HG02571 (cell line): ENCODE measurements around the gene CUL5.
A peak's percentile ranks its signal among the peaks of the same experiment; 100 is the strongest.
"Not testable (repeated sequence)": the region's sequence is repeated elsewhere in the genome, so short reads cannot be mapped to it uniquely, and the experiment has no call there.

Source experiments
- ATAC-seq: cut with Tn5 transposase; IDR thresholded peaks from one replicate; pipeline ENCODE4 v1.9.1; 2021; ENCODE audit warnings: mild to moderate bottlenecking, moderate library complexity; ENCODE audit not compliant: unreplicated experiment

Gene CUL5

GRCh38 chr11:108019870-108020540, 11.3 kb downstream of the CUL5 start:
- ATAC-seq: no peak

DNA sequence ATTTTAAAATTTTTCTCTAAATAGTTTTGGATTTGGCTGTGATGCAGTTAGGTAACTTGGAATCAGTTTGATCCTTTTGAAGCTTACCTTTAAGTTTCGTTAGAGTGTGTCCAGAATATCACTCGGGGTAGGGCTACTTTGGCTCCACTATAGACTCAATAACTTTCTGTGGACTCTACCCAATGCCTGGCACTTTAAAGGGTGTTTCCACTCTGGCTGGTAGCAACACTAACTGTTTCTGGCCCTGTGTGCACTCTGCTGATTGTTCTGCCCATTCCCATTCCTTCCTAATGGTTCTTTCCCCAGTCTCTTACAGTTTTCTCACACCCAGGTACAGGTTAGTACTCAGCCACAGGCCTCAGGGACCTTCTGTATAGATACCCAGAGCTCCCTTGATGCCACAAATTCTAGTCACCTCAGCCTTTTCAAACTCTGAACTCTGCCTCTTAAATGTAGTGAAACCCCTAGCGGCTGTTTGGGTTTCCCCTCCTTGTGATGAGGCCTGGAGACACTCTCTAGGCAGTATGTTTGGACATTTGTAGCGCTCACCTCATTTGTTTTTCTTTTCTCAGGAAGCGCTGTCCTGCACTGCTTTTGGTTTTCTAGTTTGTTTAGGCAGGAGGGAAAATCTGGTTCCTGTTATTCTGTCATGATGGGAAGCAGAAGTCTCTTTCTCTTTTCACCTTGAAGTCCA, 16.8 kb downstream of the CUL5 start:
- ATAC-seq: peak; percentile 95

- no peak for ATAC-seq
These were observed 18.4 kb downstream of the CUL5 start for GRCh38 chr11:108027057-108027456.

DNA sequence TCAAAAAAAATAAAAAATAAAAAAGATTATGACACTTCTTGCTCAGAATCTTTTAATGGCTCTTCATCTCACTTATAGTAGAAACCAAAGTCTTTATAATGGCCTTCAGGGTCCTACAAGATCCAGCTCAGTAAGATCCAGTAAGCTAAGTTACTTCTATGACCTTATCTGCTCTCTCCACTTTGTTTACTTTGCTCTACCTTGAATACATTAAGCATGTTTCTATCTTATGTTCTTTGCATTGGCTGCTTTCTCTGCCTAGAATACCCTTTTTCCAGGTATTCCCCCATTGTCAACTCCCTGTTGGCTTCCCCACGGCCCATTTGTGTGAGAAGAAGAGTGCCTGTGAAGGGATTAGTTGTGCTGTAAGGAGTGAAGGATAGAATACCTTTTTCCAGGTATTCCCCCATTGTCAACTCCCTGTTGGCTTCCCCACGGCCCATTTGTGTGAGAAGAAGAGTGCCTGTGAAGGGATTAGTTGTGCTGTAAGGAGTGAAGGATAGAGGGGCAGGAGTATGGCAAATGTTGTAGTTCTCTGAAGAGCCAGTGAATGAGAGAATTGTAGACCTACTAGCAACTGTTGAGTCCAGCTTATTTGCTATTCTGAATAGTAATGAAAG, 20.2 kb downstream of the CUL5 start:
- not testable (repeated sequence) for ATAC-seq

GRCh38 chr11:108031604-108032003, 22.9 kb downstream of the CUL5 start:
- ATAC-seq: not testable (repeated sequence)

GRCh38 chr11:108032800-108033199, 24.1 kb downstream of the CUL5 start:
- no peak for ATAC-seq

DNA sequence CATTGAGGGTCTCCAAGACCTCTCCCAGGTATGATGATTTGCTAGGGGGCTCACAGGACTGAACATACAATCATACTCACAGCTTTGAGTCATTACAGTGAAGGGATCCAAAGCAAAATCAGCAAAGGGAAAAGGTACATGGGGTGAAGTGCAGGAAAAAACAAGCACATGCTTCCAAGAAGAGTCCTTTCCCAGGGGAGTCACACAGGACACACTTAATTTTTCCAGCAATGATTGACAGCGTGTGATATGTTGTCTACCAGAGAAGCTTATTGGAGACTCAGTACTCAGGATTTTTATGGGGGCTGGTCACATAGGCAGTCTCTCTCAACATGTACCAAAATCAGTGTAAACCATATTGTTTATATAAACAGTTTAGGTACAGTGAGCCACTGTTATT, 25.3 kb downstream of the CUL5 start:
- ATAC-seq: no peak

DNA sequence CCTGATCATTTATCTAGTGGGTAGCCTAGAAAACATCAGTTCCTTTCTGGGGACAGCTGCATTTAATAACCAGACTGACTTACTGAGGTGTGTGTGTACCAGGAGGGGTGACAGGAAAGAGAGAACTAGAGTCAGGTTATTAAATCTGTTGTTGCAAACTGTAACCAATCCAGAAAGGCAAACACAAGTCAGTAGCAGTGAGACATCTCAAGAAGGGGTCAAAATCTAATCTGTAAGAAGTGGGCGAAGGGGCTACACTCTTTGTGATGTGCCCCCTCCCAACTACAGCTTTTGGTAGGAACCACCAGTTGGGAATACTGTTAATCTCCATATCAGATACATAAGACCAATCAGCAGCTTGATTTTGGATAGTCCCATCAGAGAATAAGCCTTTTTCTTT, 26.3 kb downstream of the CUL5 start:
- ATAC-seq: no peak

- ATAC-seq: no peak
These were observed 27.0 kb downstream of the CUL5 start for GRCh38 chr11:108035690-108036089.

GRCh38 chr11:108037211-108037610, 28.5 kb downstream of the CUL5 start:
- no peak for ATAC-seq

GRCh38 chr11:108037636-108038035, 28.9 kb downstream of the CUL5 start:
- ATAC-seq: no peak

DNA sequence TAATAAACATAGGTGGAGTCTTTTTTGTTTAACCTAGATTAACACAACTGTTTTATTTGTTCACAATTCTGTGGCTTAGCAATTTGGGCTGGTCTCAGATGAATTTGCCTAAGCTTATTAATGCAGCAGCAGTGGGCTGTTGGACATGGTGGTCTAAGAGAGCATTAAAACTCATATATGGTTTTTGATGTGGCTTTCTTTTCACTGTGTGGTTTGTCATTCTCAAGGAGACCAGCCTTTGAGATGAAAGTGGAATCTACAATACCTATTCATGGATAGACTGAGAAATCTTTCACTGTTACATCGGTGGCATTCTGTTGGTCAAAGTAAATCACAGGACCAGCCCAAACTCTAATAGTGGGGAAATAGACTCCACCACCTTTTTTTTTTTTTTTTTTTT, 39.6 kb downstream of the CUL5 start:
- no peak for ATAC-seq

DNA sequence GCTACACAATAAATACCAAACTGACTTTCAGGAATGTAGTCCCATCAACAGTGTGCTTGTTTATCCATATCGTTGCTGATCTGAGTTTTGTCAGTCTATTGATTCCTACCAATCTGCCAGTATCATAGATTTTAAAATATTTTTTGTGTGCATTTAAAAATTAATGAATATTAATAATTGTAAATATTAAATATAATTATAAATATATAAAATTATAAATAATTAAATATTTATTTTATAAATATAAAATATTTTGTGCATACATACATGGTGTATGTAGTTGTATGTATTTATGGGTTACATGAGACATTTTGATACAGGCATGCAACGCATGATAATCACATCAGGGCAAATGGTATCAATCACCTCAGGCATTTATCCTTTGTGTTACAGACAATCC, 53.6 kb downstream of the CUL5 start:
- ATAC-seq: no peak

- no peak for ATAC-seq
These were observed 54.7 kb downstream of the CUL5 start for GRCh38 chr11:108063410-108063809.

DNA sequence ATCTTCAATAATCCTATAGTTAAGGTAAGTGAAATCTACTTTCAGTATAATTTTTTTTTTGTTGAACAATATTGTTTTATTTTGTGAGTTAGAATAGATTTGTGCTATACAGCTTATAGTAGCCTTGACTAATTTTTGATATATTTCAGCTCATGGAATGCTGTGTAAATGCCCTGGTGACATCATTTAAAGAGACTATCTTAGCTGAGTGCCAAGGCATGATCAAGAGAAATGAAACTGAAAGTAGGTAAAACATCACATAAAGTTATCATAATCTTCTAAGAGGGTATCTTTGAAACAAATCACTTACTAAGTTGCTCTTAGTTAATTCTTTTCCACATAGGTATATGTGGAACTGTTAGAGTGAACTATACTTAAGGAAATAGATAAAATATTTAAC, 61.2 kb downstream of the CUL5 start:
- ATAC-seq: no peak

DNA sequence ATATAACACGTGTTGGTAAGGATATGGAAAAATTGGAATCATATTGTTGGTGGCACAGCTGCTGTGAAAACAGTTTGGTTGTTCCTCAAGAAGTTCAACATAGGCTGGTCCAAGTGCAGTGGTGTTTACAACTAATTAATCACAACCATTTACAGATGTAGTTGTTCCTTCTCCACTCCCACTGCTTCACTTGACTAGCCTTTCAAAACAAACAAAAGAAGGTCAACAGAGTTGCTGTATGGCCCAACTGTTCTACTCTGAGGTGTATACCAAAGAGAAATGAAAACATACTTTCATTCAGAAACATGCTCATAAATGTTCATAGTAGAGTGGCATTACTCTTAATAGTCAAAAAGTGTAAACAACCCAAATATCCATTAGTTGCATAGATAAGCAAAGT, 76.1 kb downstream of the CUL5 start:
- no peak for ATAC-seq

DNA sequence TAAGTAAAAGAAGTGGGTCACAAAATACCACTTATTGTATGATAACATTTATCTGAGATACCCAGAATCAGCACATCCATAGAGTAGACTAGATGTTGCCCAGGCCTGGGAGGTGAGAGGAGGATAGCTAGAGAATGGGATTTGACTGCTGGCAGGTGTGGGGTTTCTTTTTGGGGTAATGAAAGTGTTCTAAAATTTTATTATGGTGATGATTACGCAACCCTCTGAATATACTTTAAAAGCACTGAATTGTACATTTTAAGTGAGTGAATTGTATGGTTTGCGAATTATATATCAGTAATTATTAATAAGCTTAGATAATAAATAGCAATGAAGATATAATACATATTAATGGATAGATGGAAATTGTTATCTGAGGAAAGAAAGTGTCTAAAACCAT, 77.0 kb downstream of the CUL5 start:
- no peak for ATAC-seq

GRCh38 chr11:108092134-108092533, 83.4 kb downstream of the CUL5 start:
- no peak for ATAC-seq

DNA sequence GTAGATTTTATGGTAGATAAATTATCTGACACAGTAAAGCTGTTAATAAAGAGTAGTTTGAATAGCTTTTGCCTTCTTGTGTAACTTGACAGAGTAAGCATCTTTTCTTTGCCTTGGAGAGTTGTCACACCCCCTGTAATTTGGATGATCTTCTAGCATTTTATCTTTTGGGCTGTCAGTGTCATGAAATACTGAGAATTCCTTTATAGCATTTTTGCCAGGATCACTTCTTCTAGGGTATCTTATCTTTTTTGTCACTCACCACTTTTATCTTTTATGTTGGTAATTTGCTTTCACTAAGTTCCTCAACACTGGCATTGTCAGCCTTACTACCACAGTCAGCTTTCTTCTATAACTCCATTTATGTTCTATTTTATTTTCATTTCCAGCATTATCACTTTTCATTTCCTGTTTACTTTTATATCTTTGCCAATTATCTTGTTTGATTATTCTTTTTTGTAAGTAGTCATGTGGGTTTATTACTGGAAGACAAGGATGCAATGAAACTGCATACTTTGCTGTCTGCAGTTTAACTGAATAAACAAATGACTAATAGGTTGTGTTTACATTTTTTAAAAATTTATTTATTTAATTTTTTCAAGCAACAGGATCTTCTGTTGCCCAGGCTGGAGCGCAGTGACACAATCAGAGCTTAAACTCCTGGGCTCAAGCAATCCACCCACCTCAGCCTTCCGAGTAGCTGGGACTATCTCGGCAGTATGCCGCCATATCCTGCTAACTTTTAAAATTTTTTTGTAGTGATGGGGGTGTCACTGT, 84.6 kb downstream of the CUL5 start:
- ATAC-seq: no peak

- no peak for ATAC-seq
These were observed 88.5 kb downstream of the CUL5 start for GRCh38 chr11:108097179-108097578.

GRCh38 chr11:108101090-108101775, 92.5 kb downstream of the CUL5 start:
- ATAC-seq: no peak
